ENCODE data around the gene HIBCH. TPM values are rescaled to one million over a fixed set of nuclear protein-coding genes. Genes with fewer than 3 reads are reported as not detected.
"Not testable (repeated sequence)": the region's sequence is repeated elsewhere in the genome, so short reads cannot be mapped to it uniquely, and the experiment has no call there.

HIBCH gene
- total and polyA plus RNA-seq, 2 experiments from 2014 or later, result 10.4 to 29.0 TPM

DNA sequence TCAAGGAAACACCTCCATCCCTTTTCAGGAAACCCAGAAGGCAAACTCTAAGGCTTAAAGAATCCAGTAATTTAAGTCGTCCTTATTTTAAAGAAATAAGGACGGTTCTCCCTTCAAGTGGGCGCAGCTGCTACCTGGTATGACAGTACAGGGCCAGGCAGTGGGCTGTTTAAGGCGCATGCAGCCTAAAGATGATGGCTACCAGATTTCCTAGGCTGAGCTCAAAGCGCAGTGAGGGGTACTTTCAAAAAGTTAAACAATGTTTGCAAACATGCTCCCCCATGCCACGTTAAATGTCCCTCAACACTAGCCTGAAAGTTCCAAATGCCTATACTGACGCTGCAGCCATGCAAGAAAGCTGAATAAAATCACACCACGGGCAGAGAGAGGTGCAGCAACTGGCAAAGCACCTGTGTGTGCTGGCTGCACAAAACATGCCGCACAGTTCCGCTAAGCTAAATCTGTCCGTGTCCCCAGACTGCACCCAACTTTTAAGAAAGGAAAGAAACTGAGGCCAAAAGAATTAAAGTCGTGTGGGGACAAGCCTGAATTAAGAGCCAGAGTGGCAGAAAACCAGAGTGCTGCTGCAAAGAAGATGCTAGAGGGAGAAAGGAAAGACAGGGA is 583 bp downstream of the HIBCH start:
- peak; percentile 52 for DNase-seq
- H2AFZ ChIP-seq, result peak overlapping the region; percentile 93
- H3K36me3 ChIP-seq (ENCODE audit: low read depth), result no peaks in the 10 kb centered on the region
- in situ Hi-C loops (cut with MboI), result no loop called here
- H3K4me2 ChIP-seq (ENCODE audit: unreplicated experiment), result peak overlapping the region; percentile 87
- H3K79me2 ChIP-seq (ENCODE audit: insufficient read depth), result peaks cover 43% of the 10 kb centered on the region
- H3F3A ChIP-seq (ENCODE audit: insufficient read depth), result peaks cover 19% of the 10 kb centered on the region
- no peaks in the 10 kb centered on the region for H3K9me3 ChIP-seq (ENCODE audit: low read depth)
- H3K4me1 ChIP-seq (ENCODE audit: insufficient read depth), result peaks cover 29% of the 10 kb centered on the region
- H3K9ac ChIP-seq, result peak overlapping the region; percentile 83
- TF ChIP-seq EZH2phosphoT487 (IDR thresholded peaks at IDR 0.05; ENCODE audit: insufficient read depth, low read depth) (no peak), EZH2 (IDR thresholded peaks at IDR 0.05; ENCODE audit: insufficient read depth, poor library complexity, severe bottlenecking) (no peak)
- no peaks in the 10 kb centered on the region for H3K27me3 ChIP-seq (replicated peaks; ENCODE audit: insufficient read depth)
- peak overlapping the region; percentile 86 for H3K4me3 ChIP-seq
- WGBS, 2 experiments (ENCODE audit: low coverage in 1 of 2, low lambda C conversion rate in 2 of 2, missing lambda C conversion rate in 2 of 2), result 1 to 2% methylated on average over 12 of the region's 12 CpGs
- peak overlapping the region; percentile 55 for H3K27ac ChIP-seq
- no peaks in the 10 kb centered on the region for H4K20me1 ChIP-seq (ENCODE audit: insufficient read depth)
- no peaks in the 10 kb centered on the region for H3K9me2 ChIP-seq (ENCODE audit: insufficient read depth)

DNA sequence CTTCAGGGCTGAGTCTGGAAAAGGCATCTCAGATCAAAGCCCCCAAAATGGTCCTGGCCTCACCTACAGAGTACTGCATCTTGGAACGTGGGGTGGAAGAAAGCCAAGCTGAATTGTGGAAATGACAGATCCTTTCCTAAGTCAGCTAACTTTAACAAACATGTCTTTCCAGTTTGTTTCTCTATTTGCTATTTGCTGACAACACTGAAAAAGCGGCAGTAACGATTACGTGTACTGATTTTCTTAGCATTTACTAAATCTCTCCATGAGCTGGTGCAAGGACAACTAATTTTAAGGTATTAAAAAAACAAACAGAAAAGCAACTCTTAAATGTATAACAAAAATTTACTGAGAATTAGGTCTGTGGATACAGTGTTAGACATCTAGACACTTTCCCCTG is 1.1 kb downstream of the HIBCH start:
- peak; percentile 41 for DNase-seq
- Histone ChIP-seq H3K79me2 (ENCODE audit: insufficient read depth) (peaks cover 48% of the 10 kb centered on the region), H3K9me3 (ENCODE audit: low read depth) (no peaks in the 10 kb centered on the region), H3K4me1 (ENCODE audit: insufficient read depth) (peaks cover 29% of the 10 kb centered on the region), H3K36me3 (ENCODE audit: low read depth) (no peaks in the 10 kb centered on the region), H3K4me2 (ENCODE audit: unreplicated experiment) (peak overlapping the region; percentile 87), H3K9ac (peak overlapping the region; percentile 83), H3K27ac (peak overlapping the region; percentile 55), H3K9me2 (ENCODE audit: insufficient read depth) (no peaks in the 10 kb centered on the region), H3K27me3 (replicated peaks; ENCODE audit: insufficient read depth) (no peaks in the 10 kb centered on the region), H3K4me3 (peak overlapping the region; percentile 86), H3F3A (ENCODE audit: insufficient read depth) (peaks cover 19% of the 10 kb centered on the region), H4K20me1 (ENCODE audit: insufficient read depth) (no peaks in the 10 kb centered on the region), H2AFZ (peak overlapping the region; percentile 93)
- in situ Hi-C loops (cut with MboI), result no loop called here
- 1 to 8% methylated on average over 4 of the region's 4 CpGs for WGBS, 2 experiments (ENCODE audit: low coverage in 1 of 2, low lambda C conversion rate in 2 of 2, missing lambda C conversion rate in 2 of 2)
- TF ChIP-seq EZH2 (IDR thresholded peaks at IDR 0.05; ENCODE audit: insufficient read depth, poor library complexity, severe bottlenecking) (no peak), EZH2phosphoT487 (IDR thresholded peaks at IDR 0.05; ENCODE audit: insufficient read depth, low read depth) (no peak)

DNA sequence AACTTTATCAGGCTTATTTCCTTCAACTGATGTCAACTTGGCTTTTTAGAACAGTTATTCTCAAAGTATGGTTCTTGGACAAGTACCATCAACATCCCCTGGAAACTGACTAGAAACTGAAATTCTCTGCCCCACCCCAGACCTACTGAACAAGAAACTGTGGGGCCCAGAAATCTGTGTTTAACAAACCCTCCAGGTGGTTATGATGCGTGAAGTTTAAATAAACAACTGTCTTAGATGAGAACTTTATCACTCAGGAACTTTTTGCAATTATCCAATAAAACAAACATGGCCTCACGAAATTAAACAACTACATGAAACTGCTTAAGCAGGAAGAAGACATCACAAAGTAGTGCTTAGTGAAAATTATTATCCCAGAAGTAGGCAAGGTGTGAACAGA is 4.4 kb downstream of the HIBCH start:
- no peaks in the 10 kb centered on the region for H3K36me3 ChIP-seq (ENCODE audit: low read depth)
- H2AFZ ChIP-seq, result no peak overlapping the region
- no peak overlapping the region for H3K27ac ChIP-seq
- no peak for DNase-seq
- H3K9me3 ChIP-seq (ENCODE audit: low read depth), result no peaks in the 10 kb centered on the region
- no peak for TF ChIP-seq EZH2phosphoT487 (IDR thresholded peaks at IDR 0.05; ENCODE audit: insufficient read depth, low read depth)
- TF ChIP-seq EZH2 (IDR thresholded peaks at IDR 0.05; ENCODE audit: insufficient read depth, poor library complexity, severe bottlenecking), result no peak
- no peaks in the 10 kb centered on the region for H4K20me1 ChIP-seq (ENCODE audit: insufficient read depth)
- H3K9ac ChIP-seq, result no peak overlapping the region
- no peaks in the 10 kb centered on the region for H3K9me2 ChIP-seq (ENCODE audit: insufficient read depth)
- H3K27me3 ChIP-seq (replicated peaks; ENCODE audit: insufficient read depth), result no peaks in the 10 kb centered on the region
- H3K79me2 ChIP-seq (ENCODE audit: insufficient read depth), result peaks cover 78% of the 10 kb centered on the region
- 83 to 92% methylated on average over 2 of the region's 2 CpGs for WGBS, 2 experiments (ENCODE audit: low coverage in 1 of 2, low lambda C conversion rate in 2 of 2, missing lambda C conversion rate in 2 of 2)
- peaks cover 12% of the 10 kb centered on the region for H3F3A ChIP-seq (ENCODE audit: insufficient read depth)
- peaks cover 24% of the 10 kb centered on the region for H3K4me1 ChIP-seq (ENCODE audit: insufficient read depth)
- peak overlapping the region; percentile 36 for H3K4me2 ChIP-seq (ENCODE audit: unreplicated experiment)
- H3K4me3 ChIP-seq, result no peak overlapping the region
- in situ Hi-C loops (cut with MboI), result no loop called here

DNA sequence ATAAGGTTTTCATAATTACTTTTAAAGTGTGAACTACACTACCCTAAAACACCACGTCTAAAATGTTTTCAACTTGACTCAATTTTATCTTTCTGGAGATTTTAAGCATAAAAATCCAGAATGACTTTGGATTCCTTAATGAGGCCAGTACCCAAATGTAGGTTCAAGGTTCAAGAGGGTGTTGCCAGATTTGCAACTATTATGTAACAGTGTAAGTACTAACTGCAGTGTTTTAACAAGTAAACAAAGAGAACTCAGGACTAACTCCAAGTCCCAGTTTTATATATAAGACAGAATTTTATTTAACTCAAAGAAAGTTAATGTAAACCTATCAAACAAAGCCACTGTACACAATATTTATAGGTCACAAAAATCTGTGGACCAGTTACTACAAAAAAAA is 5.7 kb downstream of the HIBCH start:
- Histone ChIP-seq H3K4me1 (ENCODE audit: insufficient read depth) (peaks cover 21% of the 10 kb centered on the region), H3K9me2 (ENCODE audit: insufficient read depth) (no peaks in the 10 kb centered on the region), H3K27me3 (replicated peaks; ENCODE audit: insufficient read depth) (no peaks in the 10 kb centered on the region), H3K9ac (no peak overlapping the region), H3F3A (ENCODE audit: insufficient read depth) (peaks cover 8% of the 10 kb centered on the region; the same call in 1 of the 2 replicates), H3K9me3 (ENCODE audit: low read depth) (no peaks in the 10 kb centered on the region), H3K27ac (no peak overlapping the region), H3K79me2 (ENCODE audit: insufficient read depth) (peaks cover 75% of the 10 kb centered on the region), H3K36me3 (ENCODE audit: low read depth) (no peaks in the 10 kb centered on the region), H4K20me1 (ENCODE audit: insufficient read depth) (no peaks in the 10 kb centered on the region), H3K4me2 (ENCODE audit: unreplicated experiment) (no peak overlapping the region), H2AFZ (no peak overlapping the region), H3K4me3 (no peak overlapping the region)
- in situ Hi-C loops (cut with MboI), result no loop called here
- no peak for DNase-seq
- WGBS, 2 experiments (ENCODE audit: low coverage in 1 of 2, low lambda C conversion rate in 2 of 2, missing lambda C conversion rate in 2 of 2), result 16 to 47% methylated on average over 1 of the region's 1 CpG
- TF ChIP-seq EZH2 (IDR thresholded peaks at IDR 0.05; ENCODE audit: insufficient read depth, poor library complexity, severe bottlenecking) (no peak), EZH2phosphoT487 (IDR thresholded peaks at IDR 0.05; ENCODE audit: insufficient read depth, low read depth) (no peak)

DNA sequence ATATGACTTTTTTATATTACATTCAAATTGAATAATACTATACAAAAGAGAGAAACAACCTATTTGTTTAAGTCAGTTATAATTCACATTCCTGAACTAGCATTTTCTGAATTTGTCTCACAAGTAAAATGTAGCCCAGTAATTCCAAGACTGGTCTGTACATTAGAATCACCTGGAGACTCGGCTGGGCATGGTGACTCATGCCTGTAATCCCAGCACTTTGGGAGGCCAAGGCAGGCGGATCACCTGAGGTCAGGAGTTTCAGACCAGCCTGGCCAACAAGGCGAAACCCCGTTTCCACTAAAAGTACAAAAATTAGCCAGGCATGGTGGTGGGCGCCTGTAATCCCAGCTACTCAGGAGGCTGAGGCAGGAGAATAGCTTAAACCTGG is 7.0 kb downstream of the HIBCH start:
- H3K4me2 ChIP-seq (ENCODE audit: unreplicated experiment); H4K20me1 ChIP-seq (ENCODE audit: insufficient read depth); H3K9me2 ChIP-seq (ENCODE audit: insufficient read depth); H3K27me3 ChIP-seq (replicated peaks; ENCODE audit: insufficient read depth); H3K9ac ChIP-seq; H3K9me3 ChIP-seq (ENCODE audit: low read depth); DNase-seq; H3K4me3 ChIP-seq; H2AFZ ChIP-seq; H3K36me3 ChIP-seq (ENCODE audit: low read depth); H3F3A ChIP-seq (ENCODE audit: insufficient read depth); in situ Hi-C loops (cut with MboI); H3K27ac ChIP-seq: not testable (repeated sequence)
- peaks cover 14% of the 10 kb centered on the region for H3K4me1 ChIP-seq (ENCODE audit: insufficient read depth)
- WGBS, 2 experiments (ENCODE audit: low coverage in 1 of 2, low lambda C conversion rate in 2 of 2, missing lambda C conversion rate in 2 of 2), result 89 to 93% methylated on average over 5 of the region's 5 CpGs
- H3K79me2 ChIP-seq (ENCODE audit: insufficient read depth), result peaks cover 63% of the 10 kb centered on the region
